GM12878 (cell line): ENCODE results near the gene DYDC2. TPM values are rescaled to one million over a fixed set of nuclear protein-coding genes. Genes with fewer than 3 reads are reported as not detected.

Experiments
- ATAC-seq: fragments of 200-7000 bp; cut with Tn5 transposase; 3 replicates; pipeline ENCODE4 v1.9.1; 2020; ENCODE audit warnings: mild to moderate bottlenecking, moderate library complexity
- BruUV-seq: library from RNA; stranded (reverse); fragments of 400-500 nt; replicated peaks from 2 replicates; lab custom pipeline; 2021; lab: Mats Ljungman, UMichigan
- CTCF ChIA-PET: fragments of 300-600 bp; sonication (Branson Sonifier 250); formaldehyde crosslinking; extraction: SDS; loops from one replicate; lab custom pipeline; 2021; ENCODE audit warnings: inconsistent platforms; lab: Yijun Ruan, JAX
- POLR2A ChIA-PET: fragments of 350-600 bp; formaldehyde crosslinking; extraction: SDS; loops from one replicate; lab custom pipeline; 2021; ENCODE audit warnings: inconsistent platforms; lab: Charles Lee
- RAD21 ChIA-PET: fragments of 300-600 bp; sonication (Branson Sonifier 250); formaldehyde crosslinking; loops from one replicate; lab custom pipeline; 2023; ENCODE audit warnings: antibody characterized with exemption; ENCODE audit not compliant: unreplicated experiment; lab: Charles Lee
- SMC1A ChIA-PET: fragments of 300-600 bp; sonication (Branson Sonifier 250); formaldehyde crosslinking; loops from one replicate; lab custom pipeline; 2023; ENCODE audit not compliant: unreplicated experiment, uncharacterized antibody; lab: Charles Lee
- DNase-seq: peaks from one replicate; pipeline ENCODE4 v3.0.0-alpha.2; 2011; ENCODE audit warnings: low read depth, low spot score
- FAIRE-seq: peaks from 3 replicates; lab custom pipeline; 2011; peaks lifted over from hg19 to GRCh38; lab: Jason Lieb, UNC
- H2AFZ ChIP-seq: 2 replicates; pipeline ENCODE4 v1.6.0; 2011; ENCODE audit warnings: low read depth, low read length, control low read depth; ENCODE audit not compliant: control insufficient read depth
- H3K27ac ChIP-seq: 2 replicates; pipeline ENCODE4 v1.5.1; 2011; ENCODE audit warnings: control low read depth; ENCODE audit not compliant: control insufficient read depth, insufficient read depth
- H3K27me3 ChIP-seq, 2 experiments: replicated peaks in 1 of 2; 2 replicates each; pipeline versions ENCODE4 v1.6.0 to v1.6.1; 2011; ENCODE audit warnings: low read length in 1 of 2; ENCODE audit not compliant: control insufficient read depth in 2 of 2, insufficient read depth in 2 of 2
- H3K36me3 ChIP-seq, 2 experiments: 2 replicates each; pipeline ENCODE4 v1.5.1; 2011; ENCODE audit warnings: low read length in 1 of 2; ENCODE audit not compliant: control insufficient read depth in 2 of 2, insufficient read depth in 2 of 2
- H3K4me1 ChIP-seq: 2 replicates; pipeline ENCODE4 v1.6.1; 2011; ENCODE audit warnings: mild to moderate bottlenecking, low read length, moderate library complexity, mixed read lengths; ENCODE audit not compliant: control insufficient read depth, insufficient read depth
- H3K4me2 ChIP-seq: 2 replicates; pipeline ENCODE4 v1.6.0; 2011; ENCODE audit warnings: control low read depth; ENCODE audit not compliant: control insufficient read depth, insufficient read depth
- H3K4me3 ChIP-seq: fragments of 200-600 bp; sonication (generic); 2 replicates; pipeline ENCODE4 v1.5.1; 2016
- H3K79me2 ChIP-seq: 2 replicates; pipeline ENCODE4 v1.6.0; 2011; ENCODE audit warnings: low read length; ENCODE audit not compliant: control insufficient read depth, insufficient read depth
- H3K9ac ChIP-seq: 2 replicates; pipeline ENCODE4 v1.8.0; 2011; ENCODE audit warnings: low read length, control low read depth, mixed read lengths; ENCODE audit not compliant: control insufficient read depth, insufficient read depth
- H3K9me3 ChIP-seq: replicated peaks from 3 replicates; pipeline ENCODE4 v1.5.1; 2011; ENCODE audit warnings: mild to moderate bottlenecking, low read length; ENCODE audit not compliant: control insufficient read depth, insufficient read depth
- H4K20me1 ChIP-seq: 2 replicates; pipeline ENCODE4 v1.6.0; 2011; ENCODE audit not compliant: control insufficient read depth, insufficient read depth
- CHD4 ChIP-seq: fragments of 200-600 bp; sonication (generic); IDR thresholded peaks from 2 replicates; pipeline ENCODE4 v1.6.1; 2016; ENCODE audit warnings: mild to moderate bottlenecking
- CREM ChIP-seq: IDR thresholded peaks from 2 replicates; pipeline ENCODE4 v1.6.1; 2014; ENCODE audit warnings: antibody characterized with exemption, low read depth
- HSF1 ChIP-seq: fragments of 150-350 bp; IDR thresholded peaks from 2 replicates; pipeline ENCODE4 v1.6.1; 2014; ENCODE audit warnings: mild to moderate bottlenecking, low read depth, low read length
- IRF3 ChIP-seq: fragments of 450-650 bp; IDR thresholded peaks from 2 replicates; pipeline ENCODE4 v1.6.1; 2014; ENCODE audit warnings: mild to moderate bottlenecking
- MTA3 ChIP-seq: IDR thresholded peaks from 2 replicates; pipeline ENCODE4 v1.6.1; 2012; ENCODE audit warnings: low read length, inconsistent platforms, borderline replicate concordance
- NFXL1 ChIP-seq: fragments of 450-650 bp; IDR thresholded peaks from 2 replicates; pipeline ENCODE4 v1.6.1; 2017; ENCODE audit warnings: antibody characterized with exemption, mild to moderate bottlenecking, borderline replicate concordance
- NR2F1 ChIP-seq: fragments of 450-650 bp; conservative IDR thresholded peaks from 2 replicates; pipeline ENCODE4 v1.6.1; 2017; ENCODE audit warnings: mild to moderate bottlenecking
- PML ChIP-seq: IDR thresholded peaks from 2 replicates; pipeline ENCODE4 v1.6.1; 2012; ENCODE audit warnings: low read length, inconsistent platforms
- RUNX3 ChIP-seq: IDR thresholded peaks from 2 replicates; pipeline ENCODE4 v1.6.1; 2012; ENCODE audit warnings: low read length, inconsistent platforms
- SP1 ChIP-seq: IDR thresholded peaks from one replicate; pipeline ENCODE4 v1.6.1; 2011; ENCODE audit warnings: low read depth, low read length
- USF1 ChIP-seq: IDR thresholded peaks from 2 replicates; pipeline ENCODE4 v1.6.1; 2011; ENCODE audit warnings: borderline replicate concordance, low read depth, mild to moderate bottlenecking, moderate library complexity, mixed read lengths, low read length; ENCODE audit not compliant: insufficient read depth; ENCODE audit errors: extremely low read length
- WRNIP1 ChIP-seq: IDR thresholded peaks from 2 replicates; pipeline ENCODE4 v1.6.1; 2011; ENCODE audit warnings: low read depth, low read length, improper control_type of control experiment, borderline replicate concordance
- ZBED1 ChIP-seq: IDR thresholded peaks from 2 replicates; pipeline ENCODE4 v1.6.1; 2016; ENCODE audit warnings: borderline replicate concordance
- ZNF274 ChIP-seq: IDR thresholded peaks from one replicate; pipeline ENCODE4 v1.8.0; 2011; ENCODE audit not compliant: insufficient read length, insufficient read depth
- WGBS: methylation state at CpG from one replicate; pipeline ENCODE4 v1.1.6; 2016; ENCODE audit warnings: low lambda C conversion rate; ENCODE audit not compliant: insufficient replicate concordance, insufficient coverage; ENCODE audit errors: missing lambda C conversion rate; 5-methylcytosine and 5-hydroxymethylcytosine counted together
- in situ Hi-C: fragments of 300-500 bp; cut with MboI; formaldehyde crosslinking; loops from 9 replicates; pipeline ENCODE4 v1.14.3; 2018; ENCODE audit warnings: mixed read lengths
- intact Hi-C: fragments of 100-400 bp; cut with micrococcal nuclease; formaldehyde crosslinking; loops from one replicate; pipeline ENCODE4 v1.14.2; 2022; ENCODE audit not compliant: unreplicated experiment
- polyA plus RNA-seq, 11 experiments: library from polyadenylated mRNA; depleted of rRNA in 4 of 11; unstranded in 6 of 11; stranded (reverse) in 5 of 11; fragments of >200 nt; fragmentation: Nextera tagmentation in 4 of 11; fragmentation: Illumina TruSeq in 1 of 11; extraction: Ambion mirVana in 4 of 11; extraction: Trizol in 1 of 11; gene quantifications; 1 replicate in 1 of 11; 2 replicates in 10 of 11; pipeline versions ENCODE4 v1.2.1 to v1.2.3, GENCODE V29; 2011 to 2016; ENCODE audit warnings: inconsistent platforms in 2 of 11, missing spikeins in 2 of 11, low read depth in 1 of 11
- total RNA-seq, 4 experiments: library from RNA; depleted of rRNA in 3 of 4; stranded (reverse); fragments of >200 nt in 3 of 4; fragmentation: Illumina TruSeq in 1 of 4; extraction: Trizol in 1 of 4; gene quantifications; 2 replicates each; pipeline versions ENCODE4 v1.2.1 to v1.2.3, GENCODE V29; 2013 to 2021
- TF ChIP-seq, protein P1 (sequence below): IDR thresholded peaks from 2 replicates; pipeline ENCODE4 v1.6.1; 2011; ENCODE audit warnings: borderline replicate concordance, low read depth, mild to moderate bottlenecking, moderate library complexity, low read length; ENCODE audit not compliant: insufficient read depth, poor library complexity, severe bottlenecking
- TF ChIP-seq, protein P2 (sequence below): IDR thresholded peaks from 2 replicates; pipeline ENCODE4 v1.6.1; 2011; ENCODE audit warnings: low read depth, low read length, improper control_type of control experiment, borderline replicate concordance

The DYDC2 gene
- total and polyA plus RNA-seq, 10 of the 15 experiments (the other 5 are each of a cell fraction or from before 2014, with no cell fraction given) = 0.18 TPM; not detected in 9

DNA sequence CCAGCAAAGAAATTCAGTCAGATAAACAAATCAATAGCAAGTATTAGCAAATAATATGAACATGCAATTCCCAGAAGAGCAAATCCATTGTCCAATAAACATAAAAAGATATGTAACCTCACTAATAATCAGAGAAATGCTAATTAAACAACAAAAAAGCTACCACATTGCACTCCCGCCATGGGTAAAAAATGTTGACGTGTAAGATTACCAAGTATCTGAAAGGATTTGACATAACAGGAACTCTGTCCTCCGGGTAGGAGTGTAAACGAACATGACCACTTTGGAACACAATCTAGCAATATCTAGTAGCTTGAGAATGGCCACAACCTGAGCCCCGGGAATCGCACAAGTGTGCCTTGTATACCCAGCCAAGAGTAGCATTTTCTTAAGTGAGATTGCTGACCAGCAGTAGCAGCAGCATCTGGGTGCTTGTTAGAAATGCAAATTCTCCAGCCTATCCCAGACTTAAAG lies 31.7 kb upstream of the DYDC2 start:
- Histone ChIP-seq H3K4me1 (no peaks in the 10 kb centered on the region), H3K4me3 (no peak overlapping the region), H4K20me1 (no peaks in the 10 kb centered on the region), H3K36me3 (no peaks in the 10 kb centered on the region), H3K9me3 (no peaks in the 10 kb centered on the region), H3K79me2 (no peaks in the 10 kb centered on the region), H3K27ac (no peak overlapping the region), H3K27me3 (peaks cover 0 to 1% of the 10 kb centered on the region in 2 experiments; a peak in 2 of 4 replicates), H2AFZ (no peak overlapping the region), H3K4me2 (no peak overlapping the region)
- ChIA-PET RAD21 (no interaction called here), SMC1A (no interaction called here), CTCF (no interaction called here), POLR2A (interaction anchor here (0.5 kb wide), 1 partner anchor 59 kb away, joined by 8 read pairs; no protein-coding TSS in a partner anchor)
- no TSS peak for BruUV-seq
- in situ Hi-C loops = no loop called here
- DNase-seq (no peak), ATAC-seq (no peak), FAIRE-seq (no peak)
- WGBS = 63% methylated on average over 6 of the region's 6 CpGs
- intact Hi-C loops = no loop called here
- TF ChIP-seq CHD4 (no peak), PML (no peak), IRF3 (no peak), USF1 (no peak), CREM (no peak), NFXL1 (no peak), SP1 (no peak), ZNF274 (no peak), HSF1 (no peak), WRNIP1 (no peak), RUNX3 (no peak), ZBED1 (no peak), MTA3 (no peak), NR2F1 (no peak)
- TF ChIP-seq, protein P1, sequence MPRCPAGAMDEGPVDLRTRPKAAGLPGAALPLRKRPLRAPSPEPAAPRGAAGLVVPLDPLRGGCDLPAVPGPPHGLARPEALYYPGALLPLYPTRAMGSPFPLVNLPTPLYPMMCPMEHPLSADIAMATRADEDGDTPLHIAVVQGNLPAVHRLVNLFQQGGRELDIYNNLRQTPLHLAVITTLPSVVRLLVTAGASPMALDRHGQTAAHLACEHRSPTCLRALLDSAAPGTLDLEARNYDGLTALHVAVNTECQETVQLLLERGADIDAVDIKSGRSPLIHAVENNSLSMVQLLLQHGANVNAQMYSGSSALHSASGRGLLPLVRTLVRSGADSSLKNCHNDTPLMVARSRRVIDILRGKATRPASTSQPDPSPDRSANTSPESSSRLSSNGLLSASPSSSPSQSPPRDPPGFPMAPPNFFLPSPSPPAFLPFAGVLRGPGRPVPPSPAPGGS = no peak
- TF ChIP-seq, protein P2, sequence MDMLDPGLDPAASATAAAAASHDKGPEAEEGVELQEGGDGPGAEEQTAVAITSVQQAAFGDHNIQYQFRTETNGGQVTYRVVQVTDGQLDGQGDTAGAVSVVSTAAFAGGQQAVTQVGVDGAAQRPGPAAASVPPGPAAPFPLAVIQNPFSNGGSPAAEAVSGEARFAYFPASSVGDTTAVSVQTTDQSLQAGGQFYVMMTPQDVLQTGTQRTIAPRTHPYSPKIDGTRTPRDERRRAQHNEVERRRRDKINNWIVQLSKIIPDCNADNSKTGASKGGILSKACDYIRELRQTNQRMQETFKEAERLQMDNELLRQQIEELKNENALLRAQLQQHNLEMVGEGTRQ = no peak
- TF ChIP-seq, all 136 proteins: peak for 0
- no peak overlapping the region for H3K9ac ChIP-seq
